SK-N-SH treated with all-trans-retinoic acid at 6 μM for 48 hours (cell line): ENCODE results near the gene BUD13.

ENCODE experiments used
- ATAC-seq: fragments of 200-7000 bp; cut with Tn5 transposase; 3 replicates; pipeline ENCODE4 v1.9.1; 2020; ENCODE audit warnings: mild to moderate bottlenecking, moderate library complexity
- ARNTL ChIP-seq: fragments of 450-650 bp; formaldehyde crosslinking; IDR thresholded peaks from 2 replicates; pipeline ENCODE4 v1.5.0; 2020; ENCODE audit warnings: low read depth, mild to moderate bottlenecking, moderate library complexity, borderline replicate concordance
- BACH2 ChIP-seq: fragments of 250-450 bp; sonication (Bioruptor Pico); IDR thresholded peaks from 2 replicates; pipeline ENCODE4 v1.9.0; 2021; ENCODE audit warnings: mild to moderate bottlenecking, borderline replicate concordance
- CREB5 ChIP-seq: fragments of 250-450 bp; sonication (Bioruptor Pico); IDR thresholded peaks from 2 replicates; pipeline ENCODE4 v1.5.1; 2020; ENCODE audit warnings: low read depth, mild to moderate bottlenecking, moderate library complexity
- CSDC2 ChIP-seq: fragments of 250-450 bp; sonication (Bioruptor Pico); IDR thresholded peaks from 2 replicates; pipeline ENCODE4 v1.5.0; 2020; ENCODE audit warnings: mild to moderate bottlenecking, moderate library complexity
- CSRNP3 ChIP-seq: fragments of 250-450 bp; sonication (Bioruptor Pico); IDR thresholded peaks from 2 replicates; pipeline ENCODE4 v1.5.1; 2021; ENCODE audit warnings: mild to moderate bottlenecking, moderate library complexity
- ESRRG ChIP-seq: fragments of 250-450 bp; sonication (Bioruptor Pico); IDR thresholded peaks from 2 replicates; pipeline ENCODE4 v1.6.1; 2021; ENCODE audit warnings: mild to moderate bottlenecking
- GLIS3 ChIP-seq: fragments of 250-450 bp; sonication (Bioruptor Pico); IDR thresholded peaks from 2 replicates; pipeline ENCODE4 v1.5.0; 2020; ENCODE audit warnings: mild to moderate bottlenecking, moderate library complexity
- ISL1 ChIP-seq: fragments of 250-450 bp; sonication (Bioruptor Pico); IDR thresholded peaks from 2 replicates; pipeline ENCODE4 v2.1.2; 2022; ENCODE audit warnings: mild to moderate bottlenecking, moderate library complexity
- OSR1 ChIP-seq: fragments of 250-450 bp; sonication (Bioruptor Pico); IDR thresholded peaks from 2 replicates; pipeline ENCODE4 v1.8.0; 2022; ENCODE audit warnings: moderate library complexity, mild to moderate bottlenecking, inconsistent platforms
- PATZ1 ChIP-seq: fragments of 250-450 bp; sonication (Bioruptor Pico); IDR thresholded peaks from 2 replicates; pipeline ENCODE4 v1.8.0; 2020; ENCODE audit warnings: mild to moderate bottlenecking, moderate library complexity, borderline replicate concordance
- POU6F1 ChIP-seq: fragments of 250-450 bp; sonication (Bioruptor Pico); IDR thresholded peaks from 2 replicates; pipeline ENCODE4 v1.8.0; 2021; ENCODE audit warnings: low read depth, mild to moderate bottlenecking, moderate library complexity, borderline replicate concordance
- RARB ChIP-seq: fragments of 250-450 bp; sonication (Bioruptor Pico); IDR thresholded peaks from 2 replicates; pipeline ENCODE4 v1.8.0; 2021; ENCODE audit warnings: mild to moderate bottlenecking, moderate library complexity
- SNAI2 ChIP-seq: fragments of 250-450 bp; sonication (Bioruptor Pico); IDR thresholded peaks from 2 replicates; pipeline ENCODE4 v1.5.0; 2020; ENCODE audit warnings: mild to moderate bottlenecking, moderate library complexity
- TSHZ2 ChIP-seq: fragments of 250-450 bp; sonication (Bioruptor Pico); IDR thresholded peaks from 2 replicates; pipeline ENCODE4 v1.5.0; 2020; ENCODE audit warnings: mild to moderate bottlenecking, moderate library complexity
- ZC3H10 ChIP-seq: fragments of 250-450 bp; sonication (Bioruptor Pico); IDR thresholded peaks from 2 replicates; pipeline ENCODE4 v1.5.1; 2021; ENCODE audit warnings: mild to moderate bottlenecking, moderate library complexity
- ZFP30 ChIP-seq: fragments of 450-650 bp; formaldehyde crosslinking; IDR thresholded peaks from 2 replicates; pipeline ENCODE4 v1.5.0; 2022; ENCODE audit warnings: mild to moderate bottlenecking, moderate library complexity
- ZNF565 ChIP-seq: fragments of 450-650 bp; formaldehyde crosslinking; conservative IDR thresholded peaks from 2 replicates; pipeline ENCODE4 v1.5.0; 2020; ENCODE audit warnings: low read depth, mild to moderate bottlenecking, moderate library complexity
- ZNF70 ChIP-seq: fragments of 450-650 bp; formaldehyde crosslinking; IDR thresholded peaks from 2 replicates; pipeline ENCODE4 v1.5.0; 2020; ENCODE audit warnings: mild to moderate bottlenecking, moderate library complexity
- ZNF8 ChIP-seq: fragments of 450-650 bp; formaldehyde crosslinking; IDR thresholded peaks from 2 replicates; pipeline ENCODE4 v1.5.0; 2020; ENCODE audit warnings: mild to moderate bottlenecking, moderate library complexity

BUD13 gene

GRCh38 chr11:116712428-116712827 is 60.4 kb downstream of the BUD13 start:
- TF ChIP-seq POU6F1 (CRISPR knock-in tag) (no peak), ZNF8 (no peak), ZFP30 (CRISPR knock-in tag) (no peak), CREB5 (CRISPR knock-in tag) (no peak), ZNF70 (CRISPR knock-in tag) (no peak), ARNTL (CRISPR knock-in tag) (no peak), PATZ1 (no peak), BACH2 (CRISPR knock-in tag) (no peak), CSDC2 (CRISPR knock-in tag) (no peak)
- ATAC-seq, result no peak

- TF ChIP-seq BACH2 (CRISPR knock-in tag) (no peak), RARB (no peak), CSDC2 (CRISPR knock-in tag) (no peak), CSRNP3 (CRISPR knock-in tag) (no peak), ESRRG (CRISPR knock-in tag) (no peak), OSR1 (CRISPR knock-in tag) (no peak), ZFP30 (CRISPR knock-in tag) (no peak), ZC3H10 (CRISPR knock-in tag) (no peak), SNAI2 (no peak), ISL1 (CRISPR knock-in tag) (no peak), GLIS3 (no peak), TSHZ2 (CRISPR knock-in tag) (no peak), CREB5 (CRISPR knock-in tag) (no peak), ARNTL (CRISPR knock-in tag) (no peak), PATZ1 (no peak), ZNF565 (CRISPR knock-in tag) (no peak), ZNF8 (no peak)
- TF ChIP-seq, all 23 proteins: peak for 0
- ATAC-seq, result no peak
These were observed 62.0 kb downstream of the BUD13 start for GRCh38 chr11:116710762-116711161.
